Measurements from ENCODE around the gene EFHC1.

Gene EFHC1

GRCh38 chr6:52557389-52558265 is 137.5 kb downstream of the EFHC1 start:
- no peak for DNase-seq (ENCODE audit: low read depth)

- DNase-seq (ENCODE audit: low read depth) = no peak
Observed at GRCh38 chr6:52558266-52559000, 138.3 kb downstream of the EFHC1 start.

- no peak for DNase-seq (ENCODE audit: low read depth)
Observed at GRCh38 chr6:52560462-52560861, 140.3 kb downstream of the EFHC1 start.

GRCh38 chr6:52562911-52563310 is 142.8 kb downstream of the EFHC1 start:
- DNase-seq (ENCODE audit: low read depth) = no peak

GRCh38 chr6:52564856-52565255 is 144.7 kb downstream of the EFHC1 start:
- DNase-seq (ENCODE audit: low read depth) = no peak

GRCh38 chr6:52566201-52566600 is 146.1 kb downstream of the EFHC1 start:
- DNase-seq (ENCODE audit: low read depth) = no peak

GRCh38 chr6:52566853-52567279 is 146.7 kb downstream of the EFHC1 start:
- peak; percentile 91 for DNase-seq (ENCODE audit: low read depth)

- no peak for DNase-seq (ENCODE audit: low read depth)
Observed at GRCh38 chr6:52568320-52568719, 148.2 kb downstream of the EFHC1 start.

GRCh38 chr6:52570291-52570700 is 150.2 kb downstream of the EFHC1 start:
- DNase-seq (ENCODE audit: low read depth) = no peak

- no peak for DNase-seq (ENCODE audit: low read depth)
Observed at GRCh38 chr6:52571099-52571755, 151.1 kb downstream of the EFHC1 start.

- DNase-seq (ENCODE audit: low read depth) = no peak
Observed at GRCh38 chr6:52572536-52572935, 152.4 kb downstream of the EFHC1 start.

- DNase-seq (ENCODE audit: low read depth) = no peak
Observed at GRCh38 chr6:52573295-52573694, 153.2 kb downstream of the EFHC1 start.
